MM.1S (cell line): ENCODE data around the gene PDE4A.

Source experiments
- DNase-seq: peaks from one replicate; pipeline ENCODE4 v3.0.0-alpha.2; 2015
- H2AFZ ChIP-seq: fragments of 300-600 bp; sonication (generic); 2 replicates; pipeline ENCODE4 v1.6.0; 2016; ENCODE audit warnings: antibody characterized with exemption, low read length
- H3F3A ChIP-seq: fragments of 300-600 bp; sonication (generic); 2 replicates; pipeline ENCODE4 v1.6.1; 2016; ENCODE audit warnings: mild to moderate bottlenecking, antibody characterized with exemption, low read length, moderate library complexity, mixed read lengths; ENCODE audit not compliant: insufficient read depth
- H3K27ac ChIP-seq: fragments of 300-600 bp; sonication (generic); 2 replicates; pipeline ENCODE4 v1.5.1; 2016; ENCODE audit warnings: mild to moderate bottlenecking, low read length
- H3K27me3 ChIP-seq: fragments of 300-600 bp; sonication (generic); replicated peaks from 2 replicates; pipeline ENCODE4 v1.6.0; 2016; ENCODE audit warnings: low read length; ENCODE audit not compliant: insufficient read depth
- H3K36me3 ChIP-seq: fragments of 300-600 bp; sonication (generic); replicated peaks from 2 replicates; pipeline ENCODE4 v1.6.1; 2016; ENCODE audit warnings: mild to moderate bottlenecking, low read length, mixed read lengths; ENCODE audit not compliant: insufficient read depth
- H3K4me1 ChIP-seq: fragments of 300-600 bp; sonication (generic); 2 replicates; pipeline ENCODE4 v1.6.1; 2016; ENCODE audit warnings: low read length, mixed read lengths
- H3K4me2 ChIP-seq: fragments of 300-600 bp; sonication (generic); 2 replicates; pipeline ENCODE4 v1.6.0; 2016; ENCODE audit warnings: low read depth, low read length
- H3K4me3 ChIP-seq: fragments of 300-600 bp; sonication (generic); 2 replicates; pipeline ENCODE4 v1.5.1; 2016; ENCODE audit warnings: low read length, mixed read lengths
- H3K79me2 ChIP-seq: fragments of 300-600 bp; sonication (generic); 2 replicates; pipeline ENCODE4 v1.6.1; 2016; ENCODE audit warnings: mixed run types, low read length, mixed read lengths
- H3K9ac ChIP-seq: fragments of 300-600 bp; sonication (generic); 2 replicates; pipeline ENCODE4 v1.6.1; 2016; ENCODE audit warnings: low read length, mixed read lengths
- H3K9me2 ChIP-seq: fragments of 300-600 bp; sonication (generic); replicated peaks from 2 replicates; pipeline ENCODE4 v1.6.1; 2016; ENCODE audit warnings: mild to moderate bottlenecking, low read length, mixed read lengths; ENCODE audit not compliant: insufficient read depth
- H3K9me3 ChIP-seq: fragments of 300-600 bp; sonication (generic); replicated peaks from 2 replicates; pipeline ENCODE4 v1.6.1; 2016; ENCODE audit warnings: mild to moderate bottlenecking, low read length, mixed read lengths; ENCODE audit not compliant: insufficient read depth
- H4K20me1 ChIP-seq: fragments of 300-600 bp; sonication (generic); 2 replicates; pipeline ENCODE4 v1.6.1; 2016; ENCODE audit warnings: mild to moderate bottlenecking, low read length, moderate library complexity, mixed read lengths; ENCODE audit not compliant: insufficient read depth
- EZH2 ChIP-seq: fragments of 300-600 bp; sonication (generic); optimal IDR thresholded peaks from 2 replicates; pipeline ENCODE3; 2017; ENCODE audit warnings: low read depth, mild to moderate bottlenecking, antibody characterized with exemption, low read length, mixed read lengths
- EZH2phosphoT487 ChIP-seq: fragments of 300-600 bp; sonication (generic); IDR thresholded peaks from 2 replicates; pipeline ENCODE4 v1.6.1; 2018; ENCODE audit warnings: antibody characterized with exemption, low read length
- TF ChIP-seq, protein P1 (sequence below): fragments of 300-600 bp; sonication (generic); IDR thresholded peaks from 2 replicates; pipeline ENCODE4 v1.5.1; 2016; ENCODE audit warnings: antibody characterized with exemption, low read length, mixed read lengths

PDE4A gene

DNA sequence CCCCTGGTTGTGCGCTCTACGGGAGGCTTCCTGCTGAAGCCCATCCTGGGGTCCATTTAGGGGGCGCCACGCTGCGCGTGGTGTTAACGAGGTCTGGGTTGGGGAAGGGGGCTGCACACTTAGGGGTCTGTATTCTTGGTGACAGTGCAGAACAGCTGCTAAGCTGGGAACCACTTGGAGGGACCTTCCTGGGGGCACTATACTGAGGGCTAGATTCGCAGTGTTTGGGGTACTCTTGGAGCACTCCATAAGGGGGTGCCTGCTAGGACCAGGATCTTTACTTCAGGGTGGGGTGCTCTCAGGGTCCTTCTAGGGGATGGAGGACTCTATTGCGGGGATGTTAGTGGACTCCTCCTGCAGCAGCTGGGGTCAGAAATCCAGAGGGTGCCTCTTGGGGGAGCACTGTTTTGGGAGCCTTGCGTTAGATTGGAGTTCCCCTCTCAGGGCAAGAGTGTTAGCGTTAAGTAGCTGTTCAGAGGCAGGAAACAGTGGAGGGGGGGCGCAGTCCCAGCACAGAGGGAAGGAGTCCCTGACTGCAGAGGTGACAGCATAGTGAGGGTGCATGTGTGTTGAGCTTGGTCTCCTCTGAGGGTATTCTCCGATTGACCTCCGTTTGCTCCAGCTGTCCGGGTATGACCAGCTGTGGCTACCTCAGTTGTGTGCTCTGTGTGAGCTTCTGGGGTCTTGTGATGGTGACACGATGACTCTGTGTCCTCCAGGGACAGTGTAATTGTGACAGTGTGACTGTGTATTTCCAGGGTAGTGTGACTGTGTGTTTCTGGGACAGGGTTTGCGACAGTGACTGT, 1.1 kb downstream of the PDE4A start:
- Histone ChIP-seq H4K20me1 (no peaks in the 10 kb centered on the region), H3K9me2 (no peaks in the 10 kb centered on the region), H3K79me2 (peaks cover 43% of the 10 kb centered on the region), H2AFZ (peak overlapping the region; percentile 46; the same call in 1 of the 2 replicates), H3F3A (peaks cover 48% of the 10 kb centered on the region), H3K27me3 (no peaks in the 10 kb centered on the region), H3K4me1 (peaks cover 35% of the 10 kb centered on the region), H3K27ac (no peak overlapping the region), H3K4me3 (peak overlapping the region; percentile 81), H3K9me3 (no peaks in the 10 kb centered on the region), H3K9ac (peak overlapping the region; percentile 70; the same call in 1 of the 2 replicates), H3K36me3 (no peaks in the 10 kb centered on the region), H3K4me2 (peak overlapping the region; percentile 95)
- no peak for DNase-seq
- no peak for TF ChIP-seq EZH2
- TF ChIP-seq, protein P1, sequence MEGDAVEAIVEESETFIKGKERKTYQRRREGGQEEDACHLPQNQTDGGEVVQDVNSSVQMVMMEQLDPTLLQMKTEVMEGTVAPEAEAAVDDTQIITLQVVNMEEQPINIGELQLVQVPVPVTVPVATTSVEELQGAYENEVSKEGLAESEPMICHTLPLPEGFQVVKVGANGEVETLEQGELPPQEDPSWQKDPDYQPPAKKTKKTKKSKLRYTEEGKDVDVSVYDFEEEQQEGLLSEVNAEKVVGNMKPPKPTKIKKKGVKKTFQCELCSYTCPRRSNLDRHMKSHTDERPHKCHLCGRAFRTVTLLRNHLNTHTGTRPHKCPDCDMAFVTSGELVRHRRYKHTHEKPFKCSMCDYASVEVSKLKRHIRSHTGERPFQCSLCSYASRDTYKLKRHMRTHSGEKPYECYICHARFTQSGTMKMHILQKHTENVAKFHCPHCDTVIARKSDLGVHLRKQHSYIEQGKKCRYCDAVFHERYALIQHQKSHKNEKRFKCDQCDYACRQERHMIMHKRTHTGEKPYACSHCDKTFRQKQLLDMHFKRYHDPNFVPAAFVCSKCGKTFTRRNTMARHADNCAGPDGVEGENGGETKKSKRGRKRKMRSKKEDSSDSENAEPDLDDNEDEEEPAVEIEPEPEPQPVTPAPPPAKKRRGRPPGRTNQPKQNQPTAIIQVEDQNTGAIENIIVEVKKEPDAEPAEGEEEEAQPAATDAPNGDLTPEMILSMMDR = peak; percentile 7; the same call in 1 of the 2 replicates

GRCh38 chr19:10422046-10422461, 1.7 kb downstream of the PDE4A start:
- H3K27me3 ChIP-seq = no peaks in the 10 kb centered on the region
- H3K79me2 ChIP-seq = peaks cover 44% of the 10 kb centered on the region
- H3F3A ChIP-seq = peaks cover 44% of the 10 kb centered on the region
- H3K27ac ChIP-seq = no peak overlapping the region
- peak overlapping the region; percentile 81; the same call in 1 of the 2 replicates for H3K4me3 ChIP-seq
- H4K20me1 ChIP-seq = no peaks in the 10 kb centered on the region
- no peaks in the 10 kb centered on the region for H3K9me3 ChIP-seq
- peaks cover 34% of the 10 kb centered on the region for H3K4me1 ChIP-seq
- no peaks in the 10 kb centered on the region for H3K36me3 ChIP-seq
- H2AFZ ChIP-seq = no peak overlapping the region
- H3K4me2 ChIP-seq = peak overlapping the region; percentile 95
- TF ChIP-seq EZH2phosphoT487 (no peak), EZH2 (no peak)
- TF ChIP-seq, protein P1 = no peak
- H3K9ac ChIP-seq = no peak overlapping the region
- no peak for DNase-seq
- H3K9me2 ChIP-seq = no peaks in the 10 kb centered on the region

GRCh38 chr19:10422846-10423245, 2.5 kb downstream of the PDE4A start:
- DNase-seq = no peak
- H3K27ac ChIP-seq = no peak overlapping the region
- TF ChIP-seq, protein P1 = no peak
- TF ChIP-seq EZH2phosphoT487 (no peak), EZH2 (no peak)
- H3K9ac ChIP-seq = no peak overlapping the region
- H3K9me3 ChIP-seq = no peaks in the 10 kb centered on the region
- H2AFZ ChIP-seq = no peak overlapping the region
- H3K4me3 ChIP-seq = no peak overlapping the region
- no peak overlapping the region for H3K4me2 ChIP-seq
- peaks cover 41% of the 10 kb centered on the region for H3K4me1 ChIP-seq
- H4K20me1 ChIP-seq = no peaks in the 10 kb centered on the region
- peaks cover 47% of the 10 kb centered on the region for H3K79me2 ChIP-seq
- no peaks in the 10 kb centered on the region for H3K9me2 ChIP-seq
- H3F3A ChIP-seq = peaks cover 45% of the 10 kb centered on the region
- H3K27me3 ChIP-seq = no peaks in the 10 kb centered on the region
- H3K36me3 ChIP-seq = no peaks in the 10 kb centered on the region
